SK-N-SH (cell line): Measurements from ENCODE around the gene GDPD3. TPM values are rescaled to one million over a fixed set of nuclear protein-coding genes. Genes with fewer than 3 reads are reported as not detected.

Experiments
- CTCF ChIA-PET: fragments of 300-600, 350-600 bp; formaldehyde crosslinking; extraction: SDS; loops from one replicate; lab custom pipeline; 2021; lab: Yijun Ruan, JAX
- POLR2A ChIA-PET: fragments of 350-600 bp; sonication (Branson Sonifier 250); formaldehyde crosslinking; extraction: SDS; loops from one replicate; lab custom pipeline; 2020; ENCODE audit warnings: antibody characterized with exemption, inconsistent platforms; lab: Yijun Ruan, JAX
- DNase-seq: peaks from one replicate; pipeline ENCODE4 v3.0.0; 2012
- H2AFZ ChIP-seq: fragments of 200-600 bp; sonication (generic); 2 replicates; pipeline ENCODE4 v1.8.1; 2016; ENCODE audit warnings: antibody characterized with exemption, mild to moderate bottlenecking, low read depth
- H3F3A ChIP-seq: fragments of 200-600 bp; sonication (generic); replicated peaks from 2 replicates; pipeline ENCODE3; 2016; ENCODE audit warnings: antibody characterized with exemption, mild to moderate bottlenecking; ENCODE audit not compliant: insufficient read depth
- H3K27ac ChIP-seq, 2 experiments: fragments of 200-500 bp in 1 of 2; fragments of 200-600 bp in 1 of 2; sonication (Bioruptor generic) in 1 of 2; sonication (generic), shearing (Covaris generic) in 1 of 2; 2 replicates each; pipeline versions ENCODE4 v1.5.1 to v1.6.1; 2014 to 2016; ENCODE audit warnings: low read depth in 2 of 2, inconsistent platforms in 1 of 2, low read length in 1 of 2, mild to moderate bottlenecking in 1 of 2, mixed read lengths in 1 of 2
- H3K27me3 ChIP-seq: fragments of 200-600 bp; sonication (generic), shearing (Covaris generic); 2 replicates; pipeline ENCODE4 v1.6.1; 2016; ENCODE audit warnings: mixed run types; ENCODE audit not compliant: insufficient read depth
- H3K36me3 ChIP-seq, 2 experiments: fragments of 200-500 bp in 1 of 2; fragments of 200-600 bp in 1 of 2; sonication (Bioruptor generic) in 1 of 2; sonication (generic) in 1 of 2; replicated peaks in 1 of 2; 2 replicates each; pipeline versions ENCODE3 to v1.5.1; 2014 to 2016; ENCODE audit warnings: low read length in 1 of 2, mild to moderate bottlenecking in 1 of 2; ENCODE audit not compliant: insufficient read depth in 2 of 2, control insufficient read depth in 1 of 2
- H3K4me1 ChIP-seq, 2 experiments: fragments of 200-500 bp in 1 of 2; fragments of 200-600 bp in 1 of 2; sonication (Bioruptor generic) in 1 of 2; sonication (generic), shearing (Covaris generic) in 1 of 2; 2 replicates each; pipeline versions ENCODE4 v1.5.1 to v1.6.1; 2014 to 2016; ENCODE audit warnings: low read depth in 1 of 2, low read length in 1 of 2, mixed run types in 1 of 2; ENCODE audit not compliant: insufficient read depth in 2 of 2, control insufficient read depth in 1 of 2
- H3K4me2 ChIP-seq: fragments of 200-600 bp; sonication (generic), shearing (Covaris generic); 2 replicates; pipeline ENCODE4 v1.6.1; 2017; ENCODE audit warnings: mixed run types
- H3K4me3 ChIP-seq, 2 experiments: fragments of 200-500 bp in 1 of 2; fragments of 200-600 bp in 1 of 2; sonication (Bioruptor generic) in 1 of 2; sonication (generic), shearing (Covaris generic) in 1 of 2; 2 replicates each; pipeline versions ENCODE4 v1.5.1 to v1.8.1; 2014 to 2016; ENCODE audit warnings: low read depth in 2 of 2, inconsistent platforms in 1 of 2, low read length in 1 of 2, mild to moderate bottlenecking in 1 of 2, mixed read lengths in 1 of 2, moderate library complexity in 1 of 2
- H3K79me2 ChIP-seq: fragments of 200-600 bp; sonication (generic); 2 replicates; pipeline ENCODE4 v1.8.1; 2017; ENCODE audit warnings: mild to moderate bottlenecking; ENCODE audit not compliant: insufficient read depth
- H3K9ac ChIP-seq: fragments of 200-600 bp; sonication (generic); 2 replicates; pipeline ENCODE4 v1.6.1; 2017; ENCODE audit warnings: mixed run types
- H3K9me2 ChIP-seq: fragments of 200-600 bp; sonication (generic); 2 replicates; pipeline ENCODE4 v1.6.1; 2017; ENCODE audit warnings: mixed run types
- H3K9me3 ChIP-seq: fragments of 200-600 bp; sonication (generic); 2 replicates; pipeline ENCODE4 v1.6.1; 2017; ENCODE audit warnings: mixed run types, mild to moderate bottlenecking, moderate library complexity
- H4K20me1 ChIP-seq: fragments of 200-600 bp; sonication (generic); 2 replicates; pipeline ENCODE4 v1.6.1; 2017; ENCODE audit warnings: mild to moderate bottlenecking, mixed run types; ENCODE audit not compliant: insufficient read depth
- CHD2 ChIP-seq: fragments of 150-350 bp; IDR thresholded peaks from 2 replicates; pipeline ENCODE4 v1.6.1; 2018; ENCODE audit warnings: low read length; ENCODE audit not compliant: partially characterized antibody
- ELF1 ChIP-seq: IDR thresholded peaks from 2 replicates; pipeline ENCODE4 v1.4.0; 2012
- EP300 ChIP-seq, 2 experiments: IDR thresholded peaks; 2 replicates each; pipeline versions ENCODE4 v1.4.0 to v1.6.1; 2012; ENCODE audit warnings: borderline replicate concordance in 1 of 2, low read depth in 1 of 2, low read length in 1 of 2
- EZH2phosphoT487 ChIP-seq: fragments of 200-600 bp; sonication (generic); IDR thresholded peaks from 2 replicates; pipeline ENCODE4 v1.6.1; 2017; ENCODE audit warnings: low read depth, mixed run types, mild to moderate bottlenecking, antibody characterized with exemption, moderate library complexity, borderline replicate concordance
- FOXM1 ChIP-seq: IDR thresholded peaks from 2 replicates; pipeline ENCODE4 v1.4.0; 2012; ENCODE audit warnings: low read depth, mild to moderate bottlenecking
- GABPA ChIP-seq: IDR thresholded peaks from 2 replicates; pipeline ENCODE4 v1.4.0; 2012; ENCODE audit warnings: low read depth, mild to moderate bottlenecking
- GATA2 ChIP-seq: sonication (generic); formaldehyde crosslinking; IDR thresholded peaks from 2 replicates; pipeline ENCODE4 v1.5.0; 2020; ENCODE audit warnings: mild to moderate bottlenecking, missing genetic modification reagents
- JUND ChIP-seq: IDR thresholded peaks from 2 replicates; pipeline ENCODE4 v1.4.0; 2012
- MAX ChIP-seq: IDR thresholded peaks from 2 replicates; pipeline ENCODE4 v1.4.0; 2012; ENCODE audit warnings: low read depth
- MXI1 ChIP-seq: IDR thresholded peaks from 2 replicates; pipeline ENCODE4 v1.6.1; 2012; ENCODE audit warnings: mild to moderate bottlenecking, low read depth, low read length, improper control_type of control experiment
- NFIC ChIP-seq: IDR thresholded peaks from 2 replicates; pipeline ENCODE4 v1.4.0; 2012; ENCODE audit warnings: borderline replicate concordance
- NRF1 ChIP-seq: IDR thresholded peaks from 2 replicates; pipeline ENCODE4 v1.6.1; 2012; ENCODE audit warnings: low read depth, mild to moderate bottlenecking, low read length
- PBX3 ChIP-seq: IDR thresholded peaks from 2 replicates; pipeline ENCODE4; 2012
- POLR2AphosphoS5 ChIP-seq: IDR thresholded peaks from 2 replicates; pipeline ENCODE4 v1.6.1; 2012; ENCODE audit warnings: low read depth, low read length
- REST ChIP-seq: IDR thresholded peaks from 2 replicates; pipeline ENCODE4 v1.6.1; 2012; ENCODE audit warnings: mild to moderate bottlenecking, low read depth, low read length, moderate library complexity
- RFX5 ChIP-seq: IDR thresholded peaks from 2 replicates; pipeline ENCODE4 v1.6.1; 2012; ENCODE audit warnings: mild to moderate bottlenecking, improper control_type of control experiment, low read length
- RXRA ChIP-seq: IDR thresholded peaks from 2 replicates; pipeline ENCODE4 v1.4.0; 2012; ENCODE audit warnings: low read depth, mild to moderate bottlenecking, borderline replicate concordance
- SIN3A ChIP-seq: IDR thresholded peaks from 2 replicates; pipeline ENCODE4 v1.6.1; 2012; ENCODE audit warnings: low read depth, mild to moderate bottlenecking, low read length, moderate library complexity, borderline replicate concordance
- SMC3 ChIP-seq: IDR thresholded peaks from 2 replicates; pipeline ENCODE4 v1.6.1; 2012; ENCODE audit warnings: low read depth, low read length, improper control_type of control experiment
- TAF1 ChIP-seq: IDR thresholded peaks from 2 replicates; pipeline ENCODE4 v1.6.1; 2012; ENCODE audit warnings: low read depth, mild to moderate bottlenecking, low read length, moderate library complexity, borderline replicate concordance
- TEAD4 ChIP-seq: IDR thresholded peaks from 2 replicates; pipeline ENCODE4 v1.4.0; 2012; ENCODE audit warnings: mild to moderate bottlenecking, borderline replicate concordance; ENCODE audit not compliant: insufficient read depth
- USF1 ChIP-seq: IDR thresholded peaks from 2 replicates; pipeline ENCODE4 v1.4.0; 2012; ENCODE audit warnings: low read depth, borderline replicate concordance
- YY1 ChIP-seq: IDR thresholded peaks from 2 replicates; pipeline ENCODE4 v1.4.0; 2012; ENCODE audit warnings: low read depth, mild to moderate bottlenecking
- WGBS: methylation state at CpG from one replicate; pipeline ENCODE4 v1.1.6; 2017; ENCODE audit warnings: low lambda C conversion rate; 5-methylcytosine and 5-hydroxymethylcytosine counted together
- polyA plus RNA-seq, 3 experiments: library from polyadenylated mRNA; depleted of rRNA; stranded (reverse); fragments of >200 nt; gene quantifications; 2 replicates each; pipeline ENCODE4 v1.2.3, GENCODE V29; 2012

Gene GDPD3
- polyA plus RNA-seq, 1 of the 3 experiments (the other 2 are of a cell fraction), result 2.3 TPM

- H3K9me3 ChIP-seq, result no peaks in the 10 kb centered on the region
- H3K4me1 ChIP-seq, result peaks cover 5 to 18% of the 10 kb centered on the region in 2 experiments; a peak in 3 of 4 replicates
- CTCF ChIA-PET, result interaction anchor here (1.3 to 4.4 kb wide), 3 partner anchors 16 to 59 kb away, joined by 3 to 31 read pairs (median 4); partner anchors contain the start of gene TBX6
- peak within 1 kb of the TSS; percentile 89 for H3K4me2 ChIP-seq
- peaks cover 32 to 47% of the 10 kb centered on the region in 2 experiments for H3K36me3 ChIP-seq
- TF ChIP-seq TAF1 (peak; percentile 84), JUND (no peak), PBX3 (no peak), REST (0 out of 2 replicates have a peak, but pooled peaks have one; percentile 17), GATA2 (CRISPR knock-in tag) (no peak), YY1 (peak; percentile 70), FOXM1 (no peak), CHD2 (no peak), MXI1 (0 out of 2 replicates have a peak, but pooled peaks have one; percentile 16), NFIC (no peak), POLR2AphosphoS5 (peak; percentile 98), RXRA (no peak), ELF1 (peak; percentile 88), SIN3A (peak; percentile 68; the same call in 1 of the 2 replicates), GABPA (peak; percentile 95), RFX5 (no peak), EP300 (IDR thresholded peaks at IDR 0.05; ENCODE audit: borderline replicate concordance in 1 of 2, low read depth in 1 of 2, low read length in 1 of 2) (peak in 1 of 2 experiments; percentile 53; a peak in 1 of 4 replicates), USF1 (no peak), SMC3 (no peak), MAX (peak; percentile 70), TEAD4 (no peak), EZH2phosphoT487 (no peak), NRF1 (no peak)
- TF ChIP-seq, all 33 proteins: peak for 10
- Histone ChIP-seq H3K27ac (peak within 1 kb of the TSS; percentile 47 to 90), H3K9me2 (no peaks in the 10 kb centered on the region), H3F3A (peaks cover 49% of the 10 kb centered on the region), H3K4me3 (peak within 1 kb of the TSS; percentile 76 to 78), H3K9ac (peak within 1 kb of the TSS; percentile 88), H3K27me3 (no peaks in the 10 kb centered on the region), H2AFZ (no peak within 1 kb of the TSS), H3K79me2 (peaks cover 71% of the 10 kb centered on the region), H4K20me1 (peaks cover 46% of the 10 kb centered on the region)
- peak; percentile 97 for DNase-seq
- WGBS, result 6% methylated on average over 33 of the region's 67 CpGs
- POLR2A ChIA-PET, result interaction anchor here (0.6 to 2.7 kb wide), 6 partner anchors 10 to 258 kb away, joined by 3 to 15 read pairs (median 4); partner anchors contain the start of genes ALDOA and TBX6
Observed at GRCh38 chr16:30075503-30076275, 37.6 kb downstream of the GDPD3 start, which contains the start of gene PPP4C. PPP4C (plus strand) TSS chr16:30075994; CDS start chr16:30076378, 384 bp downstream.
